ENCODE results near the gene KRT34. TPM values are rescaled to one million over a fixed set of nuclear protein-coding genes. Genes with fewer than 3 reads are reported as not detected.

KRT34 gene
- total RNA-seq, 1 experiment from 2014 or later: 5.1 TPM

- Histone ChIP-seq H3K79me2 (ENCODE audit: low read length) (no peaks in the 10 kb centered on the region), H3K9me3 (ENCODE audit: low read length) (no peaks in the 10 kb centered on the region), H3F3A (ENCODE audit: low read length, unreplicated experiment) (no peaks in the 10 kb centered on the region), H3K4me1 (ENCODE audit: insufficient read depth, low read length) (peaks cover 41% of the 10 kb centered on the region), H3K9ac (ENCODE audit: low read length) (no peak overlapping the region), H2AFZ (ENCODE audit: low read length) (no peak overlapping the region), H3K4me3 (ENCODE audit: low read length) (no peak overlapping the region), H3K9me2 (replicated peaks; ENCODE audit: low read length) (no peaks in the 10 kb centered on the region), H3K27me3 (ENCODE audit: low read length) (no peaks in the 10 kb centered on the region), H3K27ac (ENCODE audit: low read length) (no peak overlapping the region), H3K4me2 (ENCODE audit: low read length) (no peak overlapping the region), H4K20me1 (ENCODE audit: low read length) (no peaks in the 10 kb centered on the region), H3K36me3 (ENCODE audit: low read depth, low read length) (no peaks in the 10 kb centered on the region)
- ChIA-PET CTCF (no interaction called here), POLR2A (ENCODE audit: unreplicated experiment) (no interaction called here)
- BruUV-seq (replicated peaks): no TSS peak
- TF ChIP-seq, protein P1, sequence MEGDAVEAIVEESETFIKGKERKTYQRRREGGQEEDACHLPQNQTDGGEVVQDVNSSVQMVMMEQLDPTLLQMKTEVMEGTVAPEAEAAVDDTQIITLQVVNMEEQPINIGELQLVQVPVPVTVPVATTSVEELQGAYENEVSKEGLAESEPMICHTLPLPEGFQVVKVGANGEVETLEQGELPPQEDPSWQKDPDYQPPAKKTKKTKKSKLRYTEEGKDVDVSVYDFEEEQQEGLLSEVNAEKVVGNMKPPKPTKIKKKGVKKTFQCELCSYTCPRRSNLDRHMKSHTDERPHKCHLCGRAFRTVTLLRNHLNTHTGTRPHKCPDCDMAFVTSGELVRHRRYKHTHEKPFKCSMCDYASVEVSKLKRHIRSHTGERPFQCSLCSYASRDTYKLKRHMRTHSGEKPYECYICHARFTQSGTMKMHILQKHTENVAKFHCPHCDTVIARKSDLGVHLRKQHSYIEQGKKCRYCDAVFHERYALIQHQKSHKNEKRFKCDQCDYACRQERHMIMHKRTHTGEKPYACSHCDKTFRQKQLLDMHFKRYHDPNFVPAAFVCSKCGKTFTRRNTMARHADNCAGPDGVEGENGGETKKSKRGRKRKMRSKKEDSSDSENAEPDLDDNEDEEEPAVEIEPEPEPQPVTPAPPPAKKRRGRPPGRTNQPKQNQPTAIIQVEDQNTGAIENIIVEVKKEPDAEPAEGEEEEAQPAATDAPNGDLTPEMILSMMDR (conservative IDR thresholded peaks at IDR 0.05; ENCODE audit: low read depth, low read length): no peak
- no peak for TF ChIP-seq EZH2 (IDR thresholded peaks at IDR 0.05; ENCODE audit: low read length, unreplicated experiment)
- TF ChIP-seq EZH2phosphoT487 (IDR thresholded peaks at IDR 0.05; ENCODE audit: borderline replicate concordance, low read length): no peak
- ATAC-seq: no peak
- no peak for DNase-seq
- intact Hi-C loops (cut with micrococcal nuclease): no loop called here
These were observed 33.3 kb upstream of the KRT34 start for GRCh38 chr17:41415411-41415810.

DNA sequence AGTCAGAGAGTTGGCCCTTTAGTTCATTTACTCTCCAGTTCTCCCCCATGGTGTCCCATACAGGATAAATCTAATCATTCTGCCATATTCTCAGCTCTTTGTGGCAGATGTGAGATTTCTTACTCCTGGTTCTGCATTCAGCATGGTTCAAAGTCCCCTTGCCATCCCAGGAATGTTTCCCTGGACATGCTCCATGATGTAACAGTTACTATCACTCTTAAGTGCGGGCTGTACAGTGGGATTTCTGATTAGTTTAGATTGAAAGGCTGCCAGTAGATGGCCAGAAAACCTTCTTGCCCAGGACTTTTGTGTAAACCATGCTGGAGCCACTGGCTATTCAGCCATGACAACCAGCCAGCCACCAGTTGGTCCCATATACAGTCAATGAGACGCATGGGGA, 31.9 kb upstream of the KRT34 start:
- Histone ChIP-seq H3K9me2 (replicated peaks; ENCODE audit: low read length) (no peaks in the 10 kb centered on the region), H3K9ac (ENCODE audit: low read length) (no peak overlapping the region), H3K4me2 (ENCODE audit: low read length) (no peak overlapping the region), H3K27me3 (ENCODE audit: low read length) (no peaks in the 10 kb centered on the region), H3K79me2 (ENCODE audit: low read length) (no peaks in the 10 kb centered on the region), H3K9me3 (ENCODE audit: low read length) (no peaks in the 10 kb centered on the region), H3K36me3 (ENCODE audit: low read depth, low read length) (no peaks in the 10 kb centered on the region), H3F3A (ENCODE audit: low read length, unreplicated experiment) (no peaks in the 10 kb centered on the region), H2AFZ (ENCODE audit: low read length) (no peak overlapping the region), H3K4me3 (ENCODE audit: low read length) (no peak overlapping the region), H4K20me1 (ENCODE audit: low read length) (no peaks in the 10 kb centered on the region), H3K4me1 (ENCODE audit: insufficient read depth, low read length) (peaks cover 27% of the 10 kb centered on the region), H3K27ac (ENCODE audit: low read length) (no peak overlapping the region)
- no peak for DNase-seq
- BruUV-seq (replicated peaks): no TSS peak
- ChIA-PET POLR2A (ENCODE audit: unreplicated experiment) (no interaction called here), CTCF (no interaction called here)
- intact Hi-C loops (cut with micrococcal nuclease): no loop called here
- no peak for ATAC-seq
- TF ChIP-seq EZH2 (IDR thresholded peaks at IDR 0.05; ENCODE audit: low read length, unreplicated experiment) (no peak), EZH2phosphoT487 (IDR thresholded peaks at IDR 0.05; ENCODE audit: borderline replicate concordance, low read length) (no peak)
- TF ChIP-seq, protein P1 (conservative IDR thresholded peaks at IDR 0.05; ENCODE audit: low read depth, low read length): no peak

DNA sequence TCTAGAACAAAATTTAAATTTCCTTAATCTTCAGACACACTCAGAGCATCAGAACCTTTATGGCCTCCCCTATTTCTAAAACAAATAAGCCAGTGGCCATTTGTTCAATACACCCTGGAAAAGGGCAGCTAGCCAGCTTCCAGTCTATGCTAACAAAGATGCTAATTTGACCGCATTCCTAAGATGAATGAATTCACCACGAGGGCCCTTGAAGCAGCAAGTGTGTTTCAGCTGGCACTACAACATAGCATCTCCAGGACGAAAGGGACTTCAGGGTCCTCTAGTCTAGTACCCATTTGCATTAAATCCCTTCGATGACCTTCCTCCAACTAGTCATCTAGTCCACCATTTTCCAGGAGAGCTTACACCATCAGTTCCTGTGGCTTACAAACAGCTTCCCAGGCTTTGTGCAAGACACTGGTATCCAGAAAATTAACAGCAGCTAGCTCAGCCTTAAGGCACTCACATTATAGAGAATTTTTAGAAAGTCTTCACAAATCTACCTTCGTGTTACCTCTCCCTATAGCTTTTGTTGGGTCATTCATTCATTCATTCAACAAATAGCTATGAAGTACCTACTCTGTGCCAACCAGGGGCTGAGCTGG, 31.3 kb upstream of the KRT34 start:
- no peak for ATAC-seq
- Histone ChIP-seq H3K27ac (ENCODE audit: low read length) (no peak overlapping the region), H3K4me1 (ENCODE audit: insufficient read depth, low read length) (peaks cover 22% of the 10 kb centered on the region), H2AFZ (ENCODE audit: low read length) (no peak overlapping the region), H3K36me3 (ENCODE audit: low read depth, low read length) (no peaks in the 10 kb centered on the region), H3K9me3 (ENCODE audit: low read length) (no peaks in the 10 kb centered on the region), H3K4me3 (ENCODE audit: low read length) (no peak overlapping the region), H3K9ac (ENCODE audit: low read length) (no peak overlapping the region), H4K20me1 (ENCODE audit: low read length) (no peaks in the 10 kb centered on the region), H3F3A (ENCODE audit: low read length, unreplicated experiment) (no peaks in the 10 kb centered on the region), H3K79me2 (ENCODE audit: low read length) (no peaks in the 10 kb centered on the region), H3K9me2 (replicated peaks; ENCODE audit: low read length) (no peaks in the 10 kb centered on the region), H3K27me3 (ENCODE audit: low read length) (no peaks in the 10 kb centered on the region), H3K4me2 (ENCODE audit: low read length) (no peak overlapping the region)
- POLR2A ChIA-PET (ENCODE audit: unreplicated experiment): no interaction called here
- no TSS peak for BruUV-seq (replicated peaks)
- CTCF ChIA-PET: interaction anchor here (0.6 kb wide), 1 partner anchor 137 kb away, joined by 4 read pairs; no protein-coding TSS in a partner anchor
- intact Hi-C loops (cut with micrococcal nuclease): no loop called here
- peak; percentile 20 for DNase-seq
- no peak for TF ChIP-seq EZH2 (IDR thresholded peaks at IDR 0.05; ENCODE audit: low read length, unreplicated experiment)
- TF ChIP-seq, protein P1 (conservative IDR thresholded peaks at IDR 0.05; ENCODE audit: low read depth, low read length): no peak
- no peak for TF ChIP-seq EZH2phosphoT487 (IDR thresholded peaks at IDR 0.05; ENCODE audit: borderline replicate concordance, low read length)

Data from PC-3 (cell line).